ENCODE results near the gene RPS8.
A peak's percentile ranks its signal among the peaks of the same experiment; 100 is the strongest.

The RPS8 gene

GRCh38 chr1:44730741-44731512 is 44.4 kb upstream of the RPS8 start, which contains the start of gene RNU5D-1:
TSS of gene RNU5D-1 (minus strand) at chr1:44731170.
- H3K4me3 ChIP-seq (ENCODE audit: low read depth, low read length) = no peak within 1 kb of the TSS; the same call in 1 of the 2 replicates
- no peaks in the 10 kb centered on the region for H3K36me3 ChIP-seq (ENCODE audit: control insufficient read depth in 2 of 2, insufficient read depth in 1 of 2, low read length in 2 of 2)
- POLR2A ChIA-PET = interaction anchor here (0.6 to 5.2 kb wide), 22 partner anchors 8 to 975 kb away, joined by 3 to 102 read pairs (median 4); partner anchors contain the start of genes ARMH1, BEST4, HECTD3 and KIF2C
- CTCF ChIA-PET = interaction anchor here (0.6 to 7.9 kb wide), 39 partner anchors 7 to 791 kb away, joined by 3 to 87 read pairs (median 4); partner anchors contain the start of genes ARMH1, BEST4, KIF2C and MUTYH
- no peaks in the 10 kb centered on the region for H3K9me3 ChIP-seq (ENCODE audit: control insufficient read depth, insufficient read depth, low read depth, low read length)
- H3K4me1 ChIP-seq (ENCODE audit: control insufficient read depth, insufficient read depth, low read length) = no peaks in the 10 kb centered on the region
- H3K27ac ChIP-seq (ENCODE audit: extremely low read depth, low read depth, low read length) = peak within 1 kb of the TSS; percentile 94
- TF ChIP-seq ZNF571 (tag by site-specific recombination; IDR thresholded peaks at IDR 0.05) (no peak), YY1 (tag by site-specific recombination; IDR thresholded peaks at IDR 0.05) (peak; percentile 23; the same call in 1 of the 2 replicates), SALL2 (tag by site-specific recombination; IDR thresholded peaks at IDR 0.05; ENCODE audit: borderline replicate concordance) (no peak), ZNF311 (tag by site-specific recombination; IDR thresholded peaks at IDR 0.05; ENCODE audit: borderline replicate concordance) (no peak), BCL11B (tag by site-specific recombination; IDR thresholded peaks at IDR 0.05; ENCODE audit: low read depth) (no peak), ZNF174 (tag by site-specific recombination; IDR thresholded peaks at IDR 0.05) (no peak), GLIS2 (tag by site-specific recombination; IDR thresholded peaks at IDR 0.05) (peak; percentile 69), ZNF184 (tag by site-specific recombination; IDR thresholded peaks at IDR 0.05) (0 out of 2 replicates have a peak, but pooled peaks have one; percentile 17), ZNF449 (tag by site-specific recombination; IDR thresholded peaks at IDR 0.05) (no peak; the same call in none of the 2 replicates), ZNF785 (tag by site-specific recombination; IDR thresholded peaks at IDR 0.05) (no peak), ZNF354C (tag by site-specific recombination; IDR thresholded peaks at IDR 0.05; ENCODE audit: borderline replicate concordance, low read depth) (no peak), ZNF555 (tag by site-specific recombination; conservative IDR thresholded peaks at IDR 0.05) (no peak), REST (tag by site-specific recombination; IDR thresholded peaks at IDR 0.05) (no peak), ZNF16 (tag by site-specific recombination; IDR thresholded peaks at IDR 0.05; ENCODE audit: low read depth) (no peak), ZNF600 (tag by site-specific recombination; IDR thresholded peaks at IDR 0.05) (peak; percentile 88), ZFP69B (tag by site-specific recombination; IDR thresholded peaks at IDR 0.05) (peak; percentile 90), ZNF302 (tag by site-specific recombination; IDR thresholded peaks at IDR 0.05; ENCODE audit: low read depth) (no peak), ZNF112 (tag by site-specific recombination; IDR thresholded peaks at IDR 0.05) (no peak), RBAK (tag by site-specific recombination; IDR thresholded peaks at IDR 0.05) (no peak), KLF1 (tag by site-specific recombination; IDR thresholded peaks at IDR 0.05) (no peak), IKZF3 (tag by site-specific recombination; IDR thresholded peaks at IDR 0.05) (peak; percentile 95), ZNF518A (tag by site-specific recombination; conservative IDR thresholded peaks at IDR 0.05; ENCODE audit: low read depth) (no peak; the same call in 1 of the 2 replicates), REPIN1 (tag by site-specific recombination; IDR thresholded peaks at IDR 0.05; ENCODE audit: low read depth) (peak; percentile 39; the same call in 1 of the 2 replicates), ATF2 (tag by site-specific recombination; IDR thresholded peaks at IDR 0.05; ENCODE audit: low read depth) (peak; percentile 60; the same call in 1 of the 2 replicates), ZNF623 (tag by site-specific recombination; IDR thresholded peaks at IDR 0.05) (peak; percentile 10), TRIM28 (IDR thresholded peaks at IDR 0.05; ENCODE audit: borderline replicate concordance, low read length) (peak; percentile 82)

Measured in HEK293 (cell line).